Caco-2 (cell line): ENCODE data around the gene LGALS7B. TPM values are rescaled to one million over a fixed set of nuclear protein-coding genes. Genes with fewer than 3 reads are reported as not detected.

Experiments used
- BruUV-seq: library from RNA; stranded (reverse); fragments of 400-500 nt; replicated peaks from 2 replicates; lab custom pipeline; 2021; lab: Mats Ljungman, UMichigan
- CTCF ChIA-PET: fragments of 300-600 bp; sonication (Branson Sonifier 250); formaldehyde crosslinking; loops from one replicate; lab custom pipeline; 2022; ENCODE audit warnings: antibody characterized with exemption; lab: Charles Lee
- POLR2A ChIA-PET: fragments of 300-600 bp; sonication (Branson Sonifier 250); formaldehyde crosslinking; loops from one replicate; lab custom pipeline; 2022; ENCODE audit warnings: antibody characterized with exemption; lab: Charles Lee
- DNase-seq, 2 experiments: peaks; one replicate each; pipeline versions ENCODE4 v3.0.0 to v3.0.0-alpha.2; 2020 to 2022
- H3K27me3 ChIP-seq: replicated peaks from 2 replicates; pipeline ENCODE4 v1.6.0; 2011; ENCODE audit warnings: low read length; ENCODE audit not compliant: control insufficient read depth, insufficient read depth
- H3K36me3 ChIP-seq: 2 replicates; pipeline ENCODE4 v1.5.1; 2011; ENCODE audit warnings: low read length; ENCODE audit not compliant: control insufficient read depth, insufficient read depth
- H3K4me1 ChIP-seq: fragments of 250-450 bp; sonication (Bioruptor Pico); 2 replicates; pipeline ENCODE4 v1.5.1; 2020; ENCODE audit warnings: mild to moderate bottlenecking
- H3K4me3 ChIP-seq: 2 replicates; pipeline ENCODE4 v1.5.1; 2011; ENCODE audit warnings: low read depth, mild to moderate bottlenecking, control low read depth, low read length
- H3K9me3 ChIP-seq: fragments of 250-450 bp; sonication (Bioruptor Pico); 2 replicates; pipeline ENCODE4 v1.5.1; 2020; ENCODE audit warnings: mild to moderate bottlenecking, moderate library complexity
- H3K27ac Mint-ChIP-seq: one replicate; pipeline ENCODE4 v1.8.0; 2022; ENCODE audit warnings: mixed read lengths; ENCODE audit not compliant: unreplicated experiment
- H3K27me3 Mint-ChIP-seq: one replicate; pipeline ENCODE4 v1.8.0; 2022; ENCODE audit warnings: mixed read lengths; ENCODE audit not compliant: insufficient read depth, unreplicated experiment
- H3K36me3 Mint-ChIP-seq: one replicate; pipeline ENCODE4 v1.8.0; 2022; ENCODE audit warnings: mild to moderate bottlenecking, mixed read lengths; ENCODE audit not compliant: insufficient read depth, unreplicated experiment
- H3K4me1 Mint-ChIP-seq: one replicate; pipeline ENCODE4 v1.8.0; 2022; ENCODE audit warnings: low read depth, mixed read lengths; ENCODE audit not compliant: unreplicated experiment
- H3K4me3 Mint-ChIP-seq: one replicate; pipeline ENCODE4 v1.8.0; 2022; ENCODE audit warnings: mild to moderate bottlenecking, moderate library complexity, mixed read lengths; ENCODE audit not compliant: unreplicated experiment
- H3K9me3 Mint-ChIP-seq: one replicate; pipeline ENCODE4 v1.8.0; 2022; ENCODE audit warnings: mixed read lengths; ENCODE audit not compliant: unreplicated experiment
- intact Hi-C: fragments of 100-400 bp; cut with micrococcal nuclease; formaldehyde crosslinking; loops from one replicate; pipeline ENCODE4 v1.10.0; 2022; ENCODE audit not compliant: unreplicated experiment
- total RNA-seq: library from RNA; stranded (reverse); gene quantifications from 2 replicates; pipeline ENCODE4 v1.2.3, GENCODE V29; 2022
- TF ChIP-seq, protein P1 (sequence below), 2 experiments: fragments of 200-600 bp in 1 of 2; IDR thresholded peaks; 1 replicate in 1 of 2; 2 replicates in 1 of 2; pipeline versions ENCODE4 v1.5.1 to v1.8.0; 2011 to 2022; ENCODE audit warnings: antibody characterized with exemption in 1 of 2, control low read depth in 1 of 2, inconsistent platforms in 1 of 2, low read depth in 1 of 2, low read length in 1 of 2, mild to moderate bottlenecking in 1 of 2, moderate library complexity in 1 of 2; ENCODE audit not compliant: insufficient read depth in 1 of 2, severe bottlenecking in 1 of 2, unreplicated experiment in 1 of 2

Gene LGALS7B
- total RNA-seq, 1 experiment from 2014 or later, result not detected

DNA sequence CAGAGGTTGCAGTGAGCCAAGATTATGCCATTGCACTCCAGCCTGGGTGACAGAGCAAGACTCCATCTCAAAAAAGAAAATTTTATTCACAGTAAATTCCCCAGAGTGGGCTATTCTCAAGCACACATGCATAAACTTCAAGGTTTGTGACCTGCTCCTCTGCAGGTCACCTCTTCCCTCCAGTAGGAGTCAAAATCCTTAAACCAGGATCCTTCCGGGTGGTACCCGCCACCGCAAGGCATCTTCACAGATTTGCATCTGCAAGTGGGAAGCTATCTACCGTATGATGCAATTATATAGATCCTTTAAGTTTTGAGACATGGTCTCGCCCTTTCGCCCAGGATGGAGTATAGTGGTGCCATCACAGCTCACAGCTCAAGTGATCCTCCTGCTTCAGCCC is 45.6 kb downstream of the LGALS7B start:
- Histone ChIP-seq H3K27me3 (no peaks in the 10 kb centered on the region), H3K4me1 (peaks cover 41% of the 10 kb centered on the region), H3K4me3 (no peak overlapping the region), H3K9me3 (no peaks in the 10 kb centered on the region), H3K36me3 (peaks cover 9% of the 10 kb centered on the region)
- Mint-ChIP-seq H3K27ac (no peak overlapping the region), H3K27me3 (no peaks in the 10 kb centered on the region), H3K4me3 (peak overlapping the region; percentile 27), H3K36me3 (peaks cover 97% of the 10 kb centered on the region), H3K4me1 (peaks cover 19% of the 10 kb centered on the region), H3K9me3 (no peaks in the 10 kb centered on the region)
- no peak for DNase-seq
- ChIA-PET CTCF (no interaction called here), POLR2A (interaction anchor here (1.0 kb wide), 1 partner anchor 15 kb away, joined by 3 read pairs; no protein-coding TSS in a partner anchor)
- TF ChIP-seq, protein P1, sequence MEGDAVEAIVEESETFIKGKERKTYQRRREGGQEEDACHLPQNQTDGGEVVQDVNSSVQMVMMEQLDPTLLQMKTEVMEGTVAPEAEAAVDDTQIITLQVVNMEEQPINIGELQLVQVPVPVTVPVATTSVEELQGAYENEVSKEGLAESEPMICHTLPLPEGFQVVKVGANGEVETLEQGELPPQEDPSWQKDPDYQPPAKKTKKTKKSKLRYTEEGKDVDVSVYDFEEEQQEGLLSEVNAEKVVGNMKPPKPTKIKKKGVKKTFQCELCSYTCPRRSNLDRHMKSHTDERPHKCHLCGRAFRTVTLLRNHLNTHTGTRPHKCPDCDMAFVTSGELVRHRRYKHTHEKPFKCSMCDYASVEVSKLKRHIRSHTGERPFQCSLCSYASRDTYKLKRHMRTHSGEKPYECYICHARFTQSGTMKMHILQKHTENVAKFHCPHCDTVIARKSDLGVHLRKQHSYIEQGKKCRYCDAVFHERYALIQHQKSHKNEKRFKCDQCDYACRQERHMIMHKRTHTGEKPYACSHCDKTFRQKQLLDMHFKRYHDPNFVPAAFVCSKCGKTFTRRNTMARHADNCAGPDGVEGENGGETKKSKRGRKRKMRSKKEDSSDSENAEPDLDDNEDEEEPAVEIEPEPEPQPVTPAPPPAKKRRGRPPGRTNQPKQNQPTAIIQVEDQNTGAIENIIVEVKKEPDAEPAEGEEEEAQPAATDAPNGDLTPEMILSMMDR (IDR thresholded peaks at IDR 0.05; ENCODE audit: insufficient read depth in 1 of 2, low read depth in 1 of 2, low read length in 1 of 2, severe bottlenecking in 1 of 2, unreplicated experiment in 1 of 2), result no peak
- BruUV-seq, result no TSS peak
- intact Hi-C loops, result no loop called here

DNA sequence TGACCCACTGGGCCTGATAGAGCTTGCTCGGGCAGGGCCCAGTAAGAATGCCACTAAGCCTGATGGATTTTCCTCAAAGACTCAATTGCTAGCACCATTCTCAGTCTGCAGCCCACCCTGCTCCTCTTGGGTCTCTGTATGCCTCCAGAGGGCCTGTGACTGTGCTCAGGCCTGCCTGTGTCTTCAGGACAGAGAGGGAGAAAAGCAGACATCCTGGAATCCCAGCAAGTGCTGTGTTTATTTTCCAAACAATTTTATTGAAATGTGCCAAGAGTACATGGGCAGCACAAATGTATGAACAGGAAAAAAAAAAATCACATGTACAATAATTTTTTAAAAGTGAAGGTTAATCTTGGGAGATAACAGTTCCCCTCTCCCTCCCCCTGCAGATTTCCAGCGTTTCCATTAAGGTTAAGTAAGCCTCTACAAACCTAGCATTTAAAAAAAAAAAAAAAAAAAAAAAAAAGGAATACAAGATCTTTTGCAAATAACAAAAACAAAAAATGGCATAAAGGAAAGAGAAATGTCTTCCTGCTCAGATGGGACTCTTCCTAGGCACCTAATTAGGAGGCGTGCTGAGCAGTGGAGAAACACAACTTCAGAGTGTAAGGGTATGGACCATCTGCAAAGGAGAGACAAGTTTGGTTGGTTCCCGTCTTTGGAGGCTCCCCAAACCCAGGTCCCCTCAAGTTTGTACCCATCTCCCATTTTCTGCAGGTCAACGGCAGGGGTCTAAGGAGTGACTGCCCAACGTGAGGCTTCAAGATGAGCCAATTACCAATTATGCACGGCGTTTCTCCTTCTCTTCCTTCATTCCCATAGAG is 47.4 kb downstream of the LGALS7B start:
- Histone ChIP-seq H3K9me3 (no peaks in the 10 kb centered on the region), H3K4me1 (peaks cover 39% of the 10 kb centered on the region), H3K27me3 (no peaks in the 10 kb centered on the region), H3K36me3 (peaks cover 10% of the 10 kb centered on the region), H3K4me3 (no peak overlapping the region)
- no TSS peak for BruUV-seq
- DNase-seq, result no peak
- CTCF ChIA-PET, result no interaction called here
- intact Hi-C loops, result loop anchor here (2.0 to 5.0 kb wide), 2 partner anchors 99 to 200 kb away; no protein-coding TSS in a partner anchor
- H3K27me3 Mint-ChIP-seq, result no peaks in the 10 kb centered on the region
- POLR2A ChIA-PET, result no interaction called here
- H3K4me1 Mint-ChIP-seq, result peaks cover 25% of the 10 kb centered on the region
- TF ChIP-seq, protein P1 (IDR thresholded peaks at IDR 0.05; ENCODE audit: insufficient read depth in 1 of 2, low read depth in 1 of 2, low read length in 1 of 2, severe bottlenecking in 1 of 2, unreplicated experiment in 1 of 2), result no peak
- H3K36me3 Mint-ChIP-seq, result peaks cover 97% of the 10 kb centered on the region
- H3K9me3 Mint-ChIP-seq, result no peaks in the 10 kb centered on the region
- peak overlapping the region; percentile 77 for H3K27ac Mint-ChIP-seq
- H3K4me3 Mint-ChIP-seq, result no peak overlapping the region

DNA sequence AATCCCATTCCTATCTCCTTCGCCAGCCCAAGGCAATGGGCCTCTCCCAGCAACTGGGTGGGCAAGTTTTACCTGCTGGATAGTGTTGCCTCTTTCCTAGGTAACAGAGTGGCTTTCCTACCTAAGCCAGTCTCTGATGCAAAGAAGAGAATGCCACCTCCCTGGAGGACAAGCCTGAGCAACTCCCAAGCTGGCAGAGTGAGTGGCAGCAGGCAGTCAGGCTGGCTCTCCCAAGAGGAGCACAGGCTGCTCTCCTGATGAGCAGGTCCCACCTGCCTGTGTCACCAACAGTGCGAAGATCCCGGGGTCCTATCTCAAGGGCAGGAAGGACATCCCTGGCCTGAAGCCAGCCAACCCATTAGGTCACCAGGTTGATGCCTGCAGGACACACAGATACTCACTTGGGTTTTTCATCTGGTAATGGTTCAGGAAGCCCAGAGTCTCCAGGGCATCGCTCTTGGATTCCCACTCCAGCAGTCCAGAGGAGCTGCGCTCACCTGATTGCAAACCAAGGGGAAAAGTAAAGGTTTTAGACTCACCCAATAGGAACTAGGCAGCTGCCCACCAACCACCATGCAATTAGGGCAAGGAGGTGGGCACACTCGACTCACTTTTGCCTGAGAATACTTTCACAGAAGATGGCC is 48.1 kb downstream of the LGALS7B start:
- no peak for DNase-seq
- H3K4me3 ChIP-seq, result no peak overlapping the region
- H3K27me3 Mint-ChIP-seq, result no peaks in the 10 kb centered on the region
- BruUV-seq, result no TSS peak
- H3K4me1 Mint-ChIP-seq, result peaks cover 25% of the 10 kb centered on the region
- H3K4me1 ChIP-seq, result peaks cover 38% of the 10 kb centered on the region
- peaks cover 11% of the 10 kb centered on the region for H3K36me3 ChIP-seq
- H3K4me3 Mint-ChIP-seq, result no peak overlapping the region
- H3K27me3 ChIP-seq, result no peaks in the 10 kb centered on the region
- intact Hi-C loops, result loop anchor here (2.0 to 5.0 kb wide), 2 partner anchors 100 to 200 kb away; no protein-coding TSS in a partner anchor
- H3K9me3 Mint-ChIP-seq, result no peaks in the 10 kb centered on the region
- CTCF ChIA-PET, result interaction anchor here (0.7 to 1.8 kb wide), 4 partner anchors 15 to 200 kb away, joined by 3 to 8 read pairs (median 4); partner anchors contain the start of genes MRPS12 and SARS2
- H3K36me3 Mint-ChIP-seq, result peaks cover 97% of the 10 kb centered on the region
- TF ChIP-seq, protein P1 (IDR thresholded peaks at IDR 0.05; ENCODE audit: insufficient read depth in 1 of 2, low read depth in 1 of 2, low read length in 1 of 2, severe bottlenecking in 1 of 2, unreplicated experiment in 1 of 2), result no peak
- POLR2A ChIA-PET, result interaction anchor here (0.6 to 1.8 kb wide), 8 partner anchors 12 to 93 kb away, joined by 3 to 15 read pairs (median 7); partner anchors contain the start of genes HNRNPL, MRPS12 and SARS2
- H3K9me3 ChIP-seq, result no peaks in the 10 kb centered on the region
- peak overlapping the region; percentile 77 for H3K27ac Mint-ChIP-seq
